PC-9 (cell line): Measurements from ENCODE around the gene USP13.

Experiments
- CTCF ChIP-seq: fragments of 200-600 bp; sonication (generic); conservative IDR thresholded peaks from 2 replicates; pipeline ENCODE4 v1.6.1; 2017; ENCODE audit warnings: mixed run types, antibody characterized with exemption, mild to moderate bottlenecking, moderate library complexity
- EZH2 ChIP-seq: fragments of 200-600 bp; sonication (generic); IDR thresholded peaks from 2 replicates; pipeline ENCODE4 v1.8.0; 2017; ENCODE audit warnings: antibody characterized with exemption, low read depth

- TF ChIP-seq CTCF = no peak
- no peak for TF ChIP-seq EZH2
Observed at GRCh38 chr3:179603321-179603720, 49.5 kb upstream of the USP13 start.
